ENCODE results near the gene CBFA2T2.

GRCh38 chr20:33490934-33491656, 1.2 kb downstream of the CBFA2T2 start:
- TF ChIP-seq CTCF (IDR thresholded peaks at IDR 0.05) (no peak), POLR2A (IDR thresholded peaks at IDR 0.05) (no peak)
